Fibroblast of skin of right biceps (primary cell): ENCODE measurements around the gene SERPINA4.
"Not testable (repeated sequence)": the region's sequence is repeated elsewhere in the genome, so short reads cannot be mapped to it uniquely, and the experiment has no call there.

ENCODE experiments used
- DNase-seq: peaks from one replicate; pipeline ENCODE4 v3.0.0-alpha.2; 2013

The SERPINA4 gene

DNA sequence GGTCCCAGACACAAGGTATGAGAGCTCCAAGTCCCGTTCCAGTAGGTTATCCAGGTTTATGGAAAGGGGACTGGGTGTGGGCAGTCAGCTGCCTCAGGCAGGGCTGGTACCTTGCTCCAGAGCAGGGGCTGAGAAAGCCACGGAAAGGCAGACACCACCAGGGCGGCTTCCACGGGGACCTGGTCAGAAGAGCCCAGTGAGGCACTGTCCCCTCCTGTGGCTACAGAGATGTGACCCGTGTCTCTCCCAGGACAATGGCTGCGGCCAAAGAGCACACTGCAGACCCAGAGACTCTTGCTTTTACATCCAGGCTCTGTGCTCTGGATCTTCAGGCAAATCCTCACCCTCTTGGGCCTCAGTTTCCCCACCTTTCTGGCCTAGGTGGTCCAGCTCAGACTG lies 8.8 kb downstream of the SERPINA4 start:
- no peak for DNase-seq

DNA sequence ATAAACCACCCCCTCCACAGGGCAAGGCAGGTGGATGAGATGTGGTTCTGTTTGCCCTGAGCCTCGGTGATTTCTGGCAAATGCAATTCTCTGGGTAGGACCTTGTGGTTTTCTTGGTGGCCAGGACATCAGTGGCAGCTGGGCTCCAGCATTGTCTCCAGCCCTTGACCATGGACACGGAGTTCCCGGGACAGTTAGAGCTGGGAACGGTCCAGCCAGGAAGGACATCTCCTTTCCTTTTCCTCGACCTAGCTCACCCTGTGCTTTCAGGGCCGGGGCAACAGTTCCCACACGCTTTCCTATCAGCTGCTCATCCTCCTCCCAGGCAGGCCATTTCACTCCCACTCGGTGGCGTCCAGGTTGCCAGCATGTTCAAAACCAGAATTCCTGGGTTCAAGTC lies 9.2 kb downstream of the SERPINA4 start:
- no peak for DNase-seq

GRCh38 chr14:94571395-94571794 lies 10.2 kb downstream of the SERPINA4 start:
- no peak for DNase-seq

GRCh38 chr14:94571950-94572349 lies 10.7 kb downstream of the SERPINA4 start:
- peak; percentile 29 for DNase-seq

DNA sequence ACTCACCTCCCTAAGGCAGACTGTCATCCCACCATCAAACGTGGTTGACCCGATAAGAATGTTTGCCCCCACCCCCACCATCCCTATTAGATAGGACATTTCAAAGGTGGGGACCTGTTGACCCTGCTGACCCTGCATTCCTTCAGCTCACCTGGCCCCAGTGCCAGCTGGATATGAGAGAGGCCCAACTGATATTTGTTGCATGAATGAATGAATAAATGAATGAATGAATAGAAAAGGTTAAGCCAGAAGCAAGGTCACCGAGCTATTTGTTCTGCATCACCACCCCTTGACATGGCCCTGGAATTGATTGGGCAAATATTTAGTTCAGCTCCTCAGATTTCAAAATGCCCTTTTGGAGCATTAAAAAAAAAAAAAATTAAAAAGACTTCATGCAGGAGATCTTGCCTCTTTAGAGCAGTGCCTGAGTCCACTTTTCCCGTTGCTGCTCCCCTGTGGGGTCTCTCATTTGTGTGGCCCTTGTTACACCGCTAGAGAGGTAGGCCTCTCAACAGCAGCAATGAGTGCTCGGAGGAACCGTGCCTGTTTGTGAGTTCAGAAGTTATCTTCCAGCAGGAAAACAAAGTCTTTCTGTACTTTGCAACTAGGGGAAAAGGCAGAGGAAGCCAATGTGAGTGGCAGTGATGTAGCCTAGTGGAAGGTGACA lies 11.5 kb downstream of the SERPINA4 start:
- DNase-seq = no peak

DNA sequence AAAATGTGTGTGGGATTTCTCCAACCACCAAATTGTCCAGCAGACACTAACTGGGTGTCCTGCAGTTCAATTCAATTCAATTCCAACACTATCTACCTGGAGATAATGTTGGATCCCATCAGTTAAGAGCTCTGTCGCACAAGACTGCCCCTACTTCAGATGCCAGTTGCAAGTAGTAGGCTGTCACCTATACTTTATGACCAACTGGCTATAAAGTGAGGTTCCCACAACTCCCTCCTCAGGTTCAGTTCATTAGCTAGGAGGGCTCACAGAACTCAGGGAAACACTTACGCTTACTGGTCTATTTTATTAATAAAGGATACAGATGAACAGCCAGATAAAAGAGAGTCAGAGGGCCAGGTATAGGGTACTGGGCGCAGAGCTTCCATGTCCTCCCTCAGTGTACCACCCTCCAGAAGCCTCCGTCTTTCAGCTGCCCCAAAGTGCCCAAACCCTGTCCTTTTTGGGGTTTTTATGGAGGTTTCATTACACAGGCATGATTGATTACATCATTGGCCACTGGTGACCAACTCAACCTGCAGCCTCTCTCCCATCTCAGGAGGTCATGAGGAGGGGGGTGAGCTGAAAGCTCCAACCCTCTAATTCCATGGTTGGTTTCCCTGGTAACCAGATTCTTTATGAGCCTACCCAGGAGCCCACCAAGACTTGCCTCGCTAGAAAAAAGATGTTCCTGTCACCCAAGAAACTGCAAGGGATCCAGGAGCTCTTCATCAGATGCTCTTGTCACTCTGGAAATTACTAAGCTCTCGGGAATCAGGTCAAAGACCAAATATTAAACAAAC lies 12.4 kb downstream of the SERPINA4 start:
- no peak for DNase-seq

- no peak for DNase-seq
Measured at GRCh38 chr14:94574336-94574735, 13.1 kb downstream of the SERPINA4 start.

GRCh38 chr14:94575730-94576585 lies 14.7 kb downstream of the SERPINA4 start:
- peak; percentile 12 for DNase-seq

GRCh38 chr14:94577472-94577871 lies 16.2 kb downstream of the SERPINA4 start:
- DNase-seq = not testable (repeated sequence)

DNA sequence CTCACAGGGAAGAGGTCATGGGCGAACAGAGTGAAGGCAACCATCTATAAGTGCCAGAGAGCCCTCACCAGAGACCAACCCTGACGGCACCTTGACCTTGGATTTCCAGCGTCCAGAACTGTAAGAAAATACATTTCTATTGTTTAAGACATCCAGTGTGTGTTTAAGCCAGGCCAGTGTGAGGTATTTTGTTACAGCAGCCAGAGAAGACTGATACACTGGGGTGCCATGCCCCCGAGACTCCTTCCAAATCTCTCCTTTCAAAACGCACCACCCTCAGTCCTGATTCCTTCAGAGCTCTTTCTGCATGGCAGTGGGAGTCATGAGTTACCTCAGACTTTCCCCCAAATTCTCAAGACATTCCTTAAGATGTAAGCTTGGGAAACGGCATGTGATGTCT lies 17.5 kb downstream of the SERPINA4 start:
- DNase-seq = no peak

DNA sequence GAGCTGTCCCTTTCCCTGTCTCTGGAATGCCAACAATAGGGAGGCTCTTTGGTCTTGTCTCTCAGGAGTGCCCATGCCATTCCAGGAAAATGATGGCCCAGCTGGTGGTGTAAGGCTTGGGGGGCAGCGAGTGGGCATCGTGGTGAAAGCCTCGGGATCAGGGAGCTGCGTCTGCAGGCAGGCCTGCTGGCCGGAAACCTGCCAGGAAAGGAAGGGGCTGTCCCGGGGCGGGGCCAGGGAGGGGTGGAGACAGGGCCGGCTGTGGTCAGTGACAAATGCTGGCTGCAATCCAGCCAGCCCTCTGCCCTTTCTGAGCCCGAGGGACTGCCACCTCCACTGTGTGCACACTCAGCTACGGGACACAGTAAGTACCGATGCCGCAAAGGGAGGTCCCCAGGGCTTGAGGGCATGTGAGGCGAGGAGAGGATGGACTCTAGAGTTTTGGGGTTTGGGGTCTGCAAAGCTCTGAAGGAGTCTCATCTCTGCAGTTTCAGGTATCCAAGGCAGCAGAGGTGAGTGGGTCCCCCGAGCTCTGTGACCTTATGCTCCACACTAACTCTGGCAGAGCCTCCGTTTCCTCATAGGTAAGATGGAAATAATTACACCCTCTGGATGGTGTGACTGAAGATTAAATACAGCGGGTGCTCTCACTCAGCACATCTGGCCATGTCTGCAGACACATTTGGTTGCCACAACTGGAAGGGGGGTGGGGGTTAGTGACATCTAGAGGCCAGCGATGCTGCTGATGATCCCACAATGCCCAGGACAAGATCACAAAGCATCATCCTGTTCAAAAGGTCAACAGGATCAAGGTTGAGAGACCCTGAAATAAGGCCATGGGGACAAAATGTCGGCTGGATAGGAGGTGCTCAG lies 20.1 kb downstream of the SERPINA4 start, which contains the start of gene SERPINA5:
Gene SERPINA5 (plus strand): TSS at position 300 of the 873 bp plus-strand sequence. CDS start 5,937 bp downstream, outside the sequence.
- peak; percentile 9 for DNase-seq

GRCh38 chr14:94582199-94582750 lies 21.0 kb downstream of the SERPINA4 start:
- no peak for DNase-seq

DNA sequence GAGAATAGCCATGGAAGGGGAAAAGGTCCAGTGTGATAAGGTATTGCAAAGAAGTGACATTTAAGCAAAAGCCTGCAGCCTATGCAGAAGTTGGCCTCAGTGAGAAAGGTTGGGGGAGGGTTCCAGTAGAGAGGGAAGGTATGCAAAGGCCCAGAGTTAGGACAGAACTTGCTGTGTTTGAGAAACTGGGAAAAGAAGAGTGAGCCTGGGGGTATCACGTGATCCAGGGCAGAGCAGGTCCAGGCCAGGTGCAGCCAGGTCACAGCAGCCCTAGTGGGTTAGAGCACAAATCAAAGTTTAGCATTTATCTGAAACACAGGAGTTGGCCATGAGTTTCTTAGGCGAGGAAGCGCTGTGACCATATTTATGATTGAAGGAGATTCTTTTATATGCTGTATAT lies 21.6 kb downstream of the SERPINA4 start:
- no peak for DNase-seq

- DNase-seq = no peak
Measured at GRCh38 chr14:94583557-94583956, 22.3 kb downstream of the SERPINA4 start.

DNA sequence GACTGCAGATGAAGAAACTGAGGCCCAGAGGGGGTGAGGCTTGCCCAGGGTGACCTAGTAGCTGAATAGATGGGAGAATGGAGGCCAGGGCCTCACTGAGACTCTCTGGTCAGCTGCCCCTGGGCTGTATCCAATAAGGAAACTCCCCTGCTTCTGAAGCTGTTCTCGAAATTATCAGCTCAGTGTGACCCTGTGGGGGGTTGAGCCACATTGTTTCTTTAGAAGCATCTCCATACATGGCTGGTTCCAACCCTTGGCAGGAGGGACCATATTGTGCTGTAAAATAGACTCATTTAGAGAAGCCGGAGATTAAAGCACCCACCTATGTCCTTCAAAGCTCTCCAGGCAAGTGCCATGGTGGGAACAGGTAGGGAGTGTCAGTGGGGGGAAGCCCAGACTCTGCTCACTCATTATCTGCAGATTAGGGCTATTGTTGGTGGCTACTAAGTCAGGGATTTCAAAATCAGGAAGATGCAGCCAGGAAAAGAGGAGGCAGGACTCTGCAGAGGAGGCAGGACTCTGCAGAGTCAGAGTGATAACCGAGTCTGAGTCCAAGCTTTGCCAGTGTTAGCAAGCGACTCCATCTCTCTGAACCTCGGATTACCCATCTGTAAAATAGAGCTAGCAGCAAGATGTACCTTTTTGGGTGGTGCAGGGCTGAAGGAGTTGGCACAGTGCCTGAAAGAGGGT lies 23.5 kb downstream of the SERPINA4 start:
- DNase-seq = no peak

- DNase-seq = no peak
Measured at GRCh38 chr14:94586635-94587034, 25.4 kb downstream of the SERPINA4 start.

DNA sequence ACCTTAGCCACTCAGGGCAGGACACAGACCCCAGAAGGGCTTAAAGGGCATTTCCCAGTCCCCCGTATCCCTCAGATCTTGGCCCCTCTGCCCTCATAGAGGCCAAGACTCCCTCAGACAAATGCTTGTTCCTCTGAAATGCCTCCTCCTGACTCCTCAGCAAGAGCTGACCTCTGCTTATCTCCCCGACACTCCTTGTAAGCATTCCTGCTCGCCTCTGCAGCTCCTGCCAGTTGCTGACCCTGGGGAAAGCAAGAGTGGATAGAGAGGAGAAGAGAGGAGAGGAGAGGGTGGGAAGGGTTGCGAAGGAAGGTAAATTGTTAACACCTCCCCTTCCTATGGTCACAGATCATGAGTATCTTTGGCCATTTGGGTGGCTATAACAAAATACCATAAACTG lies 27.1 kb downstream of the SERPINA4 start:
- DNase-seq = no peak

GRCh38 chr14:94591073-94591472 lies 29.8 kb downstream of the SERPINA4 start:
- DNase-seq = no peak

- DNase-seq = no peak
Measured at GRCh38 chr14:94591871-94592270, 30.6 kb downstream of the SERPINA4 start.

DNA sequence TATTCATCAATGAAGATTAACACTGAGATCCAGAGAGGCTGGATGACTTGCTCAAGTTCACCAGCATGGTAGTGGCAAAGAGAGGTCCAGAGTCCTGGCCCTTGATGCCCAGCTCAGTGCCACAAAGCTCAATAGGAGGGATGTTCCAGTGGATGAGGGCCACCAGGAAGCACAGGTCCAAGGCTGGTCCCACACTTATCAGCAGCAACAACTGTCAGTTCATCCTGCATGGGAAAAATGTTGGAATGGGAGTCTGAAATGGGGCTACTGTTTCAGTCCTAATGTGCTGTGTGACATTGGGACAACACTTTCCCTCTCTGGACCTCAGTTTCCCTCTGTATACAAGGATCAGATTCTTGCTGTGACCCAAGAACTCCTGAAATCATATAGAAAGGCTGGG lies 31.2 kb downstream of the SERPINA4 start:
- no peak for DNase-seq

- no peak for DNase-seq
Measured at GRCh38 chr14:94593376-94593748, 32.1 kb downstream of the SERPINA4 start.
